ENCODE measurements around the gene GPRIN3.

GPRIN3 gene

GRCh38 chr4:89221167-89221867, 86.3 kb downstream of the GPRIN3 start:
- Histone ChIP-seq H3K27ac (no peak overlapping the region), H3K4me3 (no peak overlapping the region), H3K36me3 (no peaks in the 10 kb centered on the region), H4K20me1 (no peaks in the 10 kb centered on the region), H3K27me3 (no peaks in the 10 kb centered on the region), H3K9ac (no peak overlapping the region), H3K4me1 (peaks cover 0 to 5% (median 0%) of the 10 kb centered on the region in 10 experiments; a peak in 1 of 20 replicates), H3K9me3 (replicated peaks in 1 of 11) (no peaks in the 10 kb centered on the region), H3K4me2 (no peak overlapping the region)
- TF ChIP-seq Cebpa-rat (IDR thresholded peaks at IDR 0.05) = no peak

- Histone ChIP-seq H3K27ac (no peak overlapping the region), H3K9me3 (replicated peaks in 1 of 11) (no peaks in the 10 kb centered on the region), H3K4me3 (no peak overlapping the region), H3K9ac (no peak overlapping the region), H3K27me3 (no peaks in the 10 kb centered on the region), H3K36me3 (no peaks in the 10 kb centered on the region), H4K20me1 (no peaks in the 10 kb centered on the region), H3K4me2 (no peak overlapping the region), H3K4me1 (peaks cover 0 to 19% (median 6%) of the 10 kb centered on the region in 10 experiments; a peak in 9 of 20 replicates)
- no peak for TF ChIP-seq Cebpa-rat (IDR thresholded peaks at IDR 0.05)
These were observed 89.0 kb downstream of the GPRIN3 start for GRCh38 chr4:89218587-89218986.

- H3K27ac ChIP-seq = no peak overlapping the region
- H3K36me3 ChIP-seq = no peaks in the 10 kb centered on the region
- no peak overlapping the region for H3K9ac ChIP-seq
- H3K9me3 ChIP-seq (replicated peaks in 1 of 11) = no peaks in the 10 kb centered on the region
- no peak overlapping the region for H3K4me3 ChIP-seq
- H3K4me1 ChIP-seq = peaks cover 0 to 29% (median 6%) of the 10 kb centered on the region in 10 experiments; a peak in 9 of 20 replicates
- no peaks in the 10 kb centered on the region for H3K27me3 ChIP-seq
- TF ChIP-seq Cebpa-rat (IDR thresholded peaks at IDR 0.05) = no peak
- no peaks in the 10 kb centered on the region for H4K20me1 ChIP-seq
- no peak overlapping the region for H3K4me2 ChIP-seq
These were observed 90.0 kb downstream of the GPRIN3 start for GRCh38 chr4:89217604-89218003.

GRCh38 chr4:89216866-89217265, 90.7 kb downstream of the GPRIN3 start:
- Histone ChIP-seq H3K4me1 (peaks cover 0 to 30% (median 6%) of the 10 kb centered on the region in 10 experiments; a peak in 9 of 20 replicates), H3K27me3 (no peaks in the 10 kb centered on the region), H3K9ac (no peak overlapping the region)

GRCh38 chr4:89216422-89216821, 91.2 kb downstream of the GPRIN3 start:
- H3K36me3 ChIP-seq = no peaks in the 10 kb centered on the region
- TF ChIP-seq Cebpa-rat (IDR thresholded peaks at IDR 0.05) = no peak
- no peak overlapping the region for H3K27ac ChIP-seq
- H3K9ac ChIP-seq = no peak overlapping the region
- H3K4me3 ChIP-seq = no peak overlapping the region
- H4K20me1 ChIP-seq = no peaks in the 10 kb centered on the region
- H3K27me3 ChIP-seq = no peaks in the 10 kb centered on the region
- no peaks in the 10 kb centered on the region for H3K9me3 ChIP-seq (replicated peaks in 1 of 11)
- H3K4me1 ChIP-seq = peaks cover 0 to 30% (median 6%) of the 10 kb centered on the region in 10 experiments; a peak in 9 of 20 replicates
- H3K4me2 ChIP-seq = no peak overlapping the region

More at GRCh38 chr4:89216866-89217265, 90.7 kb downstream of the GPRIN3 start:
- Histone ChIP-seq H3K4me3 (no peak overlapping the region), H4K20me1 (no peaks in the 10 kb centered on the region), H3K4me2 (no peak overlapping the region), H3K27ac (no peak overlapping the region), H3K9me3 (replicated peaks in 1 of 11) (no peaks in the 10 kb centered on the region), H3K36me3 (no peaks in the 10 kb centered on the region)
- no peak for TF ChIP-seq Cebpa-rat (IDR thresholded peaks at IDR 0.05)

- H4K20me1 ChIP-seq = no peaks in the 10 kb centered on the region
These were observed 91.9 kb downstream of the GPRIN3 start for GRCh38 chr4:89215736-89216135.

GRCh38 chr4:89214308-89214707, 93.3 kb downstream of the GPRIN3 start:
- H3K9me3 ChIP-seq (replicated peaks in 1 of 11) = peaks cover 0 to 5% (median 0%) of the 10 kb centered on the region in 11 experiments; a peak in 2 of 22 replicates
- no peak for TF ChIP-seq Cebpa-rat (IDR thresholded peaks at IDR 0.05)
- no peaks in the 10 kb centered on the region for H3K36me3 ChIP-seq
- H4K20me1 ChIP-seq = no peaks in the 10 kb centered on the region
- no peaks in the 10 kb centered on the region for H3K27me3 ChIP-seq
- no peak overlapping the region for H3K9ac ChIP-seq
- peak overlapping the region in 5 of 11 experiments; percentile 14 to 66 (median 24); a peak in 9 of 22 replicates for H3K27ac ChIP-seq
- H3K4me1 ChIP-seq = peaks cover 0 to 30% (median 6%) of the 10 kb centered on the region in 10 experiments; a peak in 9 of 20 replicates
- H3K4me2 ChIP-seq = peak overlapping the region in 5 of 11 experiments; percentile 14 to 72 (median 49); a peak in 9 of 22 replicates
- H3K4me3 ChIP-seq = no peak overlapping the region

More at GRCh38 chr4:89215736-89216135, 91.9 kb downstream of the GPRIN3 start:
- no peak for TF ChIP-seq Cebpa-rat (IDR thresholded peaks at IDR 0.05)
- no peak overlapping the region for H3K4me3 ChIP-seq
- no peaks in the 10 kb centered on the region for H3K9me3 ChIP-seq (replicated peaks in 1 of 11)
- H3K27me3 ChIP-seq = no peaks in the 10 kb centered on the region
- H3K27ac ChIP-seq = no peak overlapping the region
- H3K4me2 ChIP-seq = 0 out of 22 replicates have a peak overlapping the region, but pooled peaks of 1 of the 11 experiments have one; percentile 72
- no peak overlapping the region for H3K9ac ChIP-seq
- peaks cover 0 to 30% (median 6%) of the 10 kb centered on the region in 10 experiments; a peak in 9 of 20 replicates for H3K4me1 ChIP-seq
- no peaks in the 10 kb centered on the region for H3K36me3 ChIP-seq

GRCh38 chr4:89213382-89213701, 94.3 kb downstream of the GPRIN3 start:
- H3K4me1 ChIP-seq = peaks cover 0 to 30% (median 6%) of the 10 kb centered on the region in 10 experiments; a peak in 9 of 20 replicates
- H3K36me3 ChIP-seq = no peaks in the 10 kb centered on the region
- no peaks in the 10 kb centered on the region for H4K20me1 ChIP-seq
- no peak overlapping the region for H3K27ac ChIP-seq
- H3K27me3 ChIP-seq = no peaks in the 10 kb centered on the region
- H3K9me3 ChIP-seq (replicated peaks in 1 of 11) = peaks cover 0 to 6% (median 2%) of the 10 kb centered on the region in 11 experiments; a peak in 4 of 22 replicates
- no peak overlapping the region for H3K9ac ChIP-seq
- TF ChIP-seq Cebpa-rat (IDR thresholded peaks at IDR 0.05) = no peak
- H3K4me2 ChIP-seq = no peak overlapping the region
- no peak overlapping the region for H3K4me3 ChIP-seq

- H4K20me1 ChIP-seq = no peaks in the 10 kb centered on the region
- no peak overlapping the region for H3K9ac ChIP-seq
- peaks cover 0 to 10% (median 5%) of the 10 kb centered on the region in 11 experiments; a peak in 4 of 22 replicates for H3K9me3 ChIP-seq (replicated peaks in 1 of 11)
- H3K4me3 ChIP-seq = no peak overlapping the region
- TF ChIP-seq Cebpa-rat (IDR thresholded peaks at IDR 0.05) = no peak
- no peaks in the 10 kb centered on the region for H3K27me3 ChIP-seq
- no peaks in the 10 kb centered on the region for H3K36me3 ChIP-seq
- peaks cover 0 to 30% (median 6%) of the 10 kb centered on the region in 10 experiments; a peak in 9 of 20 replicates for H3K4me1 ChIP-seq
- H3K27ac ChIP-seq = no peak overlapping the region
- H3K4me2 ChIP-seq = peak overlapping the region in 1 of 11 experiments; percentile 35; a peak in 1 of 22 replicates
These were observed 94.8 kb downstream of the GPRIN3 start for GRCh38 chr4:89212666-89213381.

Measured in BLaER1 treated with 17β-estradiol and CSF1 and Interleukin-3, amounts not matched to agents 10 nM and 100 nM (cell line).